NCI-H2029 (cell line): Measurements from ENCODE around the gene AMOTL2.

Experiments
- DNase-seq: peaks from one replicate; lab custom pipeline; 2025; lab: John Stamatoyannopoulos, UW

Gene AMOTL2

DNA sequence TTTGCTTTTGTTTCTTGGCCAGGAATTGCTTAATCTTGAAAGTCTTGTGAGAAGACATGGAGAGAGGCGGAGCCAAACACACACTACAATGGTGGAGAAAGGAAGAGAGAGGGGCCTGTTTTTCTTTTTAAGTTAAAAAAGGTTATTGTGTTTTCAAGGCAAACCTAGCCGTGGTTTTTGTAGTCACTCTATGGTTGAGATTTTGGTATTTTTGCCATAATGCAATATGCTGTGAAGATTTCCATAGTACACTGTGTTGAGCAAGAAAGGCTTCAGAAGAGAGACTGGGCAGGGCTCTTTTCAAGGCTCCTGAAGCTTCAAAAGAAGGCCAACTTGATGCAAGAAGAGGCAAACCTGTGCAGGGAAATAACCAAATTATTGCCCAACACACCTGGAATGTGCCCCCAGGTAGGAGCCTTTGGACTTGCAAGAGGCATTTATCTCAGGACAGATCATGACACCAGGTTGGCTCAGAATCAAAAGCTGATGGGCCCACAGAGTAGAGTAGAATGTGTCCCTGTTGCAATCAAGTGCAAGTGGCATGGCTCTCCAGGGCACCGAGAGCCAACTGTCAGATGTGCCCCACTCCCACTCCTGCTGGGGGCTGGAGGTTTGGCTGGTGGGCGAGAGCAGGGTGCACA is 22.1 kb downstream of the AMOTL2 start:
- no peak for DNase-seq

DNA sequence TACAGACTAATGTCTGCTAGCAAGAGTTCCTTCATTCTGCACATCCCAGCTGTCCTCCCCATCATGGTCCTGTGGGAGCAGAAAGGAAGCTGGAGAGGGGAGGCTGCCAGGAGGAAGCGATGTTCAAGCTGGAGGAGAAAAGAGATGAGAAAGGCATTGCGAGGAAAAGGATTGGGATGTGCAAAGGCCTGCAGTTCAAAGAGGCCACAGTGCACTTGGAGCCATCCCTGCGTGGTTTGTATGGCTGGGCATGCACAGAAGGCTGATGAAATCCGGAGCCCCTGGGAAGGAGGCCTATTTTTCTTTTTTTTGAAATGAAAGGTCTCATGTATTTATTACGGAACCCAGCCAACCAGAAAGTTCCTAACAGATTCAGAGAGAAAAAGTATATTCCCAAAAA is 22.8 kb downstream of the AMOTL2 start:
- no peak for DNase-seq

DNA sequence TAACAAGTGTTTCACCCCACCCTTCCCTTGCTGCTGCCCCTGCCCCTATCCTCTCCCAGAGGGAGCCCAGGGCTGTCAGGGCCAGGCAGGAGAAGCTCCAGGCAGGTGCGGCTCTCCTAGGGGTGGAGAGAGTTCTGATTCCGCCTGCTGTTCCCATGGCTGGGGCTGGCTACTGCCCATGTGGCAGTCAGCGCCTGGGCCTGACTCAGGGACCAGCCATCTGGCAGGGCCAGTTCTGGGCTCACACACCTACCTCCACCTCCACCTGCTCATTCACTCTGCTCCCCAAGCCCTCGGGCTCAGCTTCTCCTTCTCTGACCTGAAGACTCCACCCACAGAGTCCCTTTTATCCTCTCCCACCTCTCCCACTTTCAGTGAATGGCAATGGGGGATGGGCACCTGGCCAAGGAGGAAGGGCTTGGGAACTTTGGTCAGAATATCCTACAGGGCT is 23.4 kb downstream of the AMOTL2 start:
- no peak for DNase-seq

DNA sequence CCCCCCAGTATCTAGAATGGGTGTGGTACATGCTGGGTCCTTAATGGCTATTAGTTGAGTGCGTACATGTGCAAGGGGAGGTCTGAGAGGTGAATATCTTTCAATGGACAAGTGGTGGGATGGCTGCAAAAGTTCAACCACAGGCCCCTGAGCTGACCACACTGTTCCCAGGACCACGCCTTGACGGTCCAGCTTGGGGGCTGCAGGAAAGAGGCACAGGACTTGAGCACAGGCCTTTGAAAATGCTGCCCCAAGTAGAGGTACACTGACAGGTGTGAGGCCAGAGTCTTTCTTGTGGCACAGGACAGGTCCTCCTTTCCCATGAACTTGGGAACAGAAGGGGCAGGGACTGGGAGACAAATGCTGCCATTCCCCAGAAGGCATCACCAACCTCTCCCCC is 24.0 kb downstream of the AMOTL2 start:
- DNase-seq = no peak

DNA sequence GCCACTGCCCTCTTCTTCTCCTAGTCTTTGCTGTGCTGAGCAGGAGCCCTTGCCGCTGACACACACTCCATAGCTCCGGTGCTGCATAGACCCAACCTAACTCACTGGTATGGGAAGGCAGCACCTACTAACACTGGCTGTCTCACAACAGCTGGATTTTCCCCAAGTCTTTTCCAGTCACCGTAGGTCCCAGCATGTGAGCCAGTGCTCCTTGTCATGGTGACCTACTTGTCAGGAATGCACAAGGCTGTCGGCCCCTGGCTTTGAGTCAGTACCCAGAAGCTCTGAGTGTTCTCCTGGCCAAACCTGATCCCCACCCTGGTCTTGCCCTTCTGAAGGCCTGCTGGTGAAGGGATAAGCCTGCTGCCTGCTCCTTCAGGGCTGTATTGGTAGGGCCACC is 25.7 kb downstream of the AMOTL2 start:
- DNase-seq = no peak

DNA sequence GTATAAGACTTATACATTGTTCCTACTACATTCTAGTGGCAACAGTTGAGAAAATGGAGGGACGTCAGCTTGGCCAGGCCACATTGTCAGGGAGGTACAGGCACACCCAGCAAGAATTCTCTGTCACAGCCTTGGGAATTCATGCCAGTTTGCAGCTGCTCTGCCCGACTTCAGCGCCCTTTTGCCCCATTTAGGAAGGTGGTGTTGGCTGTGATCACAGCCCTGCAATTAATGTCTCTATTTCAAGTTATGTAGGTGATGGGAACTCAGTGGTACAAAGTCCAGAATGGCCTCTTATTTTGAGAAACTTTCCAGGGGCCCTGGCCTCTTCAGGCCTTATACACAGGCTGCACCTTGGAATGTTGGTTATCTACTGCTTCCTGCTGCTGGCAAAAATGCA is 26.7 kb downstream of the AMOTL2 start:
- DNase-seq = no peak

DNA sequence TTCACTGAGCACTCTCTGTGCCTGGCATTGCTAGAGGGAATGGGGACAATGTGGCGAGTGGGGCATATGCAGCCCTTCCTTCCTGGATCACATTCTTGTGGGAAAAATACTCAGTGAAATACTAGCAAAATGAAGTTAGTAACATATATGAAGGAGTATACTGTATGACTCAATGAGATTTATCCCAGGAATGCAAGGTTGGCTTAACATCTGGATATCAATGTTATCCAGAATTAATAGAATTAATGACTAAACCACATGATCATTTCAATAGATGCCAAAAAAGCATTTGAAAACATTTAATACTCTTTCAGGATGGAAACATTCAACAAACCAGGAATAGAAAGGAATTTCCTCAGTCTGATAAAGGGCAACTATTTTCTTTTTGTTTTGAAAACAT is 27.5 kb downstream of the AMOTL2 start:
- DNase-seq = no peak

DNA sequence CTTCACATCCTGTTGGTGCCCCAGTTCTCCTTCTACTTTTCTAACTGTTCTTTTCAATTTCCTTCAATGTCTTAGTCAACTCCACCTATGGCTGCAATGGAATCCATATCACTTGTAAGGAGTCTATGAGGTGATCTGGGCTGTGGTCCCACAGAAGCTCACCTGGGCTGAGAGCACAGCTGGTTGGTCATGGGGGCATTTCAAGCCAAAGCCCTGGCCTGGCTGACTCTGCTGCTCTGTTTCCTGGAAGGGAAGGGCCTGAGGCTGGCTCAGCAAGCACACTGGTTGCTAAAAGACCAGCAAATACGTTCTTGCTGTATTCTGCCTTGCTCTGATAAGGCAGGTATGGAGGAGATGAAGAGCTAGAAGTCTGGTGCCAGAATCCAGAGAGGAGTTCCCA is 29.0 kb downstream of the AMOTL2 start:
- no peak for DNase-seq

DNA sequence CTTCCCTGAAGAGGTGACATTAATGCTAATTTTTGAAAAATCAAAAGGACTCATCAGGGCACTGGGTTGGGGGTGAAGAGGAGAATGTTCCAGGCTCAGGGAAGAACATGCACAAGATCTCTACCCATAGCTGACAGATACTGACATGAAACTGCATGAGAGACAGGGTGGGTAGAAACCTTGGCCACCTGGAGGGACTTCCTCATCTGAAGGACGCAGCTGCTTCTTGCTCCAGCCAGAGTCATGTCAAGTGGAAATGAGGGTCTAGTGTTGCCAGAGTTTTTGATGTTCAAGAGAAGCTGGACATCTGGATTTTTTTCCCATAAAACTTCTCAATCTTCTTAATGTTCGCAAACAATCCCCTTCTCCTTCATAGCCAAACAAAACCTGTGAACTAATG is 29.7 kb downstream of the AMOTL2 start:
- no peak for DNase-seq

DNA sequence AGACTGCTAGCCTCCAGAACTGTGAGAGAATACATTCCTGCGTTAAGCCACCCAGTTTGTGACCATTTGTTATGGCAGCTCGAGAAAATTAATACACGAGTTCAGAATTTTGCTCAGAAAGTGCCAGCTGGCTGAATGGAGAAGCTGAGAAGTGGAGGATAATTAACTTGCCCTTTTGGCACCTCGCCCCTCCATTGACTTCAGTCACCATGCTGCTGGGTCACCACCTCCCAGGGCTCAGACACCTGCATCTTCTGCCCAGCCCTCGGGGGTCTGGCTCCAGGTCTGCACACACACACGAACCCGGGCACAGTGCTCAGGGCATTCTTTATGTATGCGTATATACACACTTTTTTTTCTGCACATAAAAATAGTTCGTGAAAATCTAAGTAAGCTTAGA is 32.0 kb downstream of the AMOTL2 start:
- DNase-seq = no peak

DNA sequence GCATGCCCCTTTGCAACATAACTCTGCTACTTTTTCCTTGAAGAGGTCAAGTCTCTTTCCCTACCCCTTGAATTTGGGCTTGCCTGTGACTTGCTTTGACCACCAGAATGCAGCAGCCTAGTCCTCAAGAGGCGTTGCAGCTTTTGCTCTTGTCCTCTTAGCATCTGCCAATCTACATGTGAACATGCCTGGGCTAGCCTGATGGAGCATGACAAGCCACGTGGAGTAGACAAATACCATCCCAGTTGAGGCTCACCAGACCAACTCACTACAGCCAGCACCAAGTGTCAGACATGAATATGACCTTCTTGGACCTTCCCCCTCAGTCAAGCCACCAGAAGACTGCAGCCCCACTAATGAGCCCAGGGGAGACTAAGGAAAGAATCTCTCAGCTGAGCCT is 32.9 kb downstream of the AMOTL2 start:
- DNase-seq = no peak

DNA sequence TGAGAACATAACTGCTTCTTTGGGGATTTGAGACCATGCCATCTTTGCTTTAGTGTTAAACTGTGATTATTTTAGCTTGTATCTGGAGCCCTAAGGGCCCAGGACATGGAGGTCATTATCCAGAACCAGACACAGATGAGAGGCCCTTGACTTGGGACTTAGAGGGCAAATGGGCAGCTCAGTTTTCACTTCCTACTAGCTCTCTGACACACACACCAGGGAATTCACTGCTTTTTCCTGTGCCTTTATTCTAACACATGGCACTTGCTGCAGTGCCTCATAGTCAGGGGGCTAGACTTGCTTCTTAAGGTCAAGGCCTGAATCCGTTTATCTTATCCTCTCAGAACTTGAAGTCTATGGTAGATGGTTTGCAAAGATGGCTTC is 33.3 kb downstream of the AMOTL2 start:
- no peak for DNase-seq

DNA sequence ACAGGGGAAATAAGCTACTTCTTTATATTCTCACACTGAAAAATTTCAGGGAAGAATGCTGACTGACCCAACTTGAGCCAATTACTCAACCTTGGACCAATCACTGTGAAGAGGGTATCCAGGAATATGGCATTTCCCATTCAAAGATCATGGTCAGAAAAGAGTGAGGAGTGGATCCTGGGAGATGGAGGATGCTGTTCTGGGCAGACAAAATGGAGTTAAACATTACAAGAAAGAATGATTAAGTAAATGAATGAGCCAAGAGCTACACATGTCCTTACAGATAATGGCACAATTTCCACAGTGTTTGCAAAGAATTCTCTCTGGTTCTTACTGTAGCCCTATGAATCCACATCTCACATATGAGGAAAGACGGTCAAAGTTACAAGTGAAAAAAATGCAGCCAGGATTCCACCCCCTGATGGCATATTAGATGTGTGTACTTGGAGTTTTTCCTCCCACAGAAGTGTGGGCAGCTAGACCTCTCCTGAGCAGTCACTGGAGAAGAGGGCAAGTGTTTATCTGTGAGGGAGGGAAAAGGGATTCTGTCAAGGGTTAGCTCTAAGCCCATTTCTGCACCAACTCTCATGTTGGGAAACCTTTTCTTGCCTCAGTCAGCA is 33.8 kb downstream of the AMOTL2 start:
- no peak for DNase-seq

DNA sequence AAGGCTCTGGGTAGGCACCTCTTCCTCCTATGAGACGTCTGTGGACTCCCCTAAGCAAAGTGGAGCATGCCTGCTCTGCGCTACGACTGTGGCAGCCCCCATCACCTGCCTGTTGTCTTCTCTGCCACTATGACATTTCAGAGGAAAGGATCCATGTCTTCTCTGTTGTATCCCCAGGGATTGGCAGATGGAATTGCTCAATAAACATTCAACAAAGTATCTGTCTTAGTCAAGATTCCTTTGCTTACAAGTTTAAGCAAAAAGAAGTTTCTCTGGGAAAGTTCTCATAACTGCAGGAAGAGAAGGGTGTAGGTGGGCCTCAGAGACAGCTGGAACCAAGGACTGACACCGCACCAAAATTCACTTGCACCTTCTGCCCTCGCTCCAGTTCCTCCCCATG is 34.3 kb downstream of the AMOTL2 start:
- DNase-seq = no peak

DNA sequence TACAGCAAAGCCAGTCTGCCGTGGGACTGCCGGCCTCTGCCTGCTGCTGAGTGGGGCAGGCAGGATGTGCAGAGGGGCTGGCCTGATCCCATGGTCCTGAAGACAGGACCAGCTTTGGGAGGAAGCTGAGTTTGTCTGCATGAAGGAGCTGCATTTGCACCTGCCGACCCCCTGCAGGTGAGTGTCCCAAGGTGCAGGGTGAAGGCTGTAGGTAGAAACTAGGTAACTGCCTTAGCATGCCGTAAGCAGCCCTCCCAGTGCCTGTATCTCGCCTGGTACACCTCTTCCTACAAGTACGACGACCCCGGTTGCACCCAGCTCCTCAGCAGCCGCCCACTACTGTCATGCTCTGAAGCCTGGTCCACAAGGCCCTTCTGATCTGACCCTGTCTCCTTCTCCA is 34.9 kb downstream of the AMOTL2 start:
- DNase-seq = no peak

DNA sequence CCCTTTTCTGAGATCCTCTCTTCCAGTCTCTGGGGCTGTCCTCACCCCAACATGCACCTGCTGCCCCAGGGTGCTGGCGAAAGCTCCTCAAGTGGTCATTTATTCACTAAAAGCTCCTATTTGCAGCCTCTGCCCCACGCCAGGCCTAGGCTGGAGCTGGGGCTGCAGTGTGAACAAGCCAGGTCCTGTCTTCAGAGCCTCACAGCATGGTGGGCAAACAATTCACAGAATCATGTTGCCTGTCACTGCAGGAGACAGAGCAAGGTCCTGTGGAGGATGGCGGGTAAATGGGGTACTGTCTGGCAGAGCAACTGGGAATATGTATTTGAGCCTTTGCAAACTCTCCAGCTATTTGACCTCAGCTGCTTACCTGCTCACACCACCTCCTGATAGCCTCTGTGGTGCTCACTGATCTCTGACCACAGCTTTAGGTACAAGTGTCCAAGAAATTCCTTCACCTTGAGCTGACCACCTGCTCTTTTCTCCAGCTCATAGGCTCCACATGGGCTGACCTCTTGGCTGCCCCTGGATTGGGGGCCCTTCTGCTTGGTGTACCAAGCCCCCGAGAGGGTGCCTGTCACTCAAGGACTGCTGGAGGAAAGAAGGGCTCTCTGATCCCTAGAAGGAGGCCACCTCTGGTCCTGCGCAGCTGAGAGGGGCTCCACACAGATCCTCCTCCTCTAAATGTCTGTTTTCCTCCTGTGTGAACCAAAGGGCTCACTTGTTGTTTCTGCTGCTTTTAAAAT is 35.6 kb downstream of the AMOTL2 start:
- DNase-seq = no peak

DNA sequence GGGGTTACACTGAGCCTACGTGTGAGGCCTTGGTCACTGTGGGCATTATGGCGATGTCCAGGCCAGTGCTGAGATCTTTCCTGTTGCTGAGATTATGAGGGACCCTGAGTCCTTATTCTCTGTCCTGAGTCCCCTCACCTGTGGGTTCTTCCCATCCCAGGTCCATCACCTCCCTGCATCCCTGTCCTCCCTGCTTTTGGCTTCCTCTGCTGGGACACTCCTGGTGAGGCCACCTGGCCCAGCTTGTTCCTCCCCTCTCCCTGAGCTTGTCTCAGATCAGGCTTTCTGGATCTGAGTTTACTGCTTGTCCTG is 36.1 kb downstream of the AMOTL2 start:
- no peak for DNase-seq

DNA sequence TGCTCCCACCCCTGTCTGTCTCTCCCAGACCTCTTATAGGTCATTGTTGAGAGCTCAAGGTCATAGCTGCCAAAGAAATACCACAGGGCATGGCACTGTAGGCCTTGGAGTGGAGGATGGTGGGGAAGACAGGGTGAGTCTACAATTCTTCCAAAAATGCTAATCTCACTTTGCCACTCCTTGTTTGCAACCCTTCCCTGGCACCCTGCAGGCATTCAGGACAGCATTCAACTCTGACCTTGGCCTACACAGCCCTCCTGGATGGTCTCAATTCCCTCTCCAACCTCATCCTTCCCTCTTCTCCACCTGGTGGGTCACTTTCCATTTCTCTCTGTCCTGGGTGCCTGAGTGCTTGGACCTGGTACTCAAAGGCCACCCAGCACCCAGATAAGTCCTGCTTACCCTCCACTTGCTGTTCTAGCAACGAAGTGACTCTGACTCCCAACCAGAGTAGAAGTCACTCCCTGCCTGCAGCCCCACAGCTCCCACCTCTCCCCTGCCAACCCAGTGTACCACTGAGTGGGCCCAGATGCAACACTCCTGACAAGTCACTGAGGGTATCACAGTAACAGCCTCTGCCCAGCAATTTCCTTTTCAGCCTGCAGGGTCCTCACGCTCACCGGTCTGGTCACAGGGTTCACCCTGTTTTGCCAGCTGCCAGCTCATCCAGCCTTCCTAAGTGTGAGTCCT is 36.6 kb downstream of the AMOTL2 start:
- no peak for DNase-seq

DNA sequence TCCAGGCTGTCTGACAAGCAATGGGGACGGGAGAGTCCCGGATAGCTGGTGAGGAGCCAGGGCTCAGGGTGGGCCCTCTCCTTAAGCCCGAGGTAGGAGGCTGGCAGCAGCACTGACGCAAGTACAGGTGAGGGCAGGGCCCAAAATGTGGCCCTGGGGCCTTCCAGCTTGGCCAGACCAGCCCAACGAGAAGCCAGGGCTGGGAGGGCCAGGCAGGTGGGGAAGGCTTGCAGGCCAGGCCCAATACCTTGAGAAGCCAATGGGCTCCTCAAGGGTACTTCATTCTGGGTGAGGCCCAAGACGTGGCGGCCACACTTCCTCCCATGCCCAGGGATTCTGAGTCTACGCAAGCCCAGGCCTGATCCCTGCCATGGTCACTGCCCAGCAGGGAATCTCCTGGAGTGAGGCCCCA is 37.2 kb downstream of the AMOTL2 start:
- no peak for DNase-seq

DNA sequence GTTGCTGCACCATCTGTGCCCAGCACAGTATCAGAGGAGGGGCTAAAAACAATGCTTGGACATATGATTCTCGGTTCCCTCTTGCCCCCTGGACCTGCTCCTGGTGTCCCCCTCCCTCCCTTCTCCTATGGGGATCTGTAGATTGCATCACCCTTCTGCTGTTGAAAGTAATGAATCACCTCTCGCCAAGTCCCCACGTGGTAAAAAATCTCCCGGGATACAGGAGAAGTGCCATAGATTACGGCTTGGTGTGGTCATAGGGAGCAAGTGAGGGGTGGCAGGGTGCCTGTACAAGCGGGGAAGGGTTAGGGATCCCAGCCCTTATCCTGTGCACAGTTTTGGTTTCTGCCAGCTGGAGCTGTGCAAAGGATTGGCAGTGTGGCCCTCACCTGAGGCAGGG is 37.7 kb downstream of the AMOTL2 start:
- DNase-seq = no peak

DNA sequence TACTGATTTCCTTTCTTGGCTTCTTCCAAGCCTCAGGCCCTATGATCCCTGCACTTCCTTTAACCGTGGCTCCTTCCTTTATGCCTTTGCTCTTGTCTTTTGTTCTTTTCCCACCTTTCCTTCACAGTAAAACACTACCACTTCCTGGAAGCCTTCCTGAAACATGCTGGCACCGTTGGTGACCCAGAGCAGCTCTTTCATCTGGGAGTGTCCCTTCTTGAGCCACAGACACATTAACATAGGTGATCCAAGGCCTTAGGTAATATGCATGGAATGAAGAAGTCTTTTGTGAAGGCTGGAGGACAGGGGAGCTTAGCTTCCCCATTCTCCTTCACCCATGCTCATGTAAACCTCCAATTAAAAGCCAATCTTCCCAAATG is 39.4 kb downstream of the AMOTL2 start:
- no peak for DNase-seq

DNA sequence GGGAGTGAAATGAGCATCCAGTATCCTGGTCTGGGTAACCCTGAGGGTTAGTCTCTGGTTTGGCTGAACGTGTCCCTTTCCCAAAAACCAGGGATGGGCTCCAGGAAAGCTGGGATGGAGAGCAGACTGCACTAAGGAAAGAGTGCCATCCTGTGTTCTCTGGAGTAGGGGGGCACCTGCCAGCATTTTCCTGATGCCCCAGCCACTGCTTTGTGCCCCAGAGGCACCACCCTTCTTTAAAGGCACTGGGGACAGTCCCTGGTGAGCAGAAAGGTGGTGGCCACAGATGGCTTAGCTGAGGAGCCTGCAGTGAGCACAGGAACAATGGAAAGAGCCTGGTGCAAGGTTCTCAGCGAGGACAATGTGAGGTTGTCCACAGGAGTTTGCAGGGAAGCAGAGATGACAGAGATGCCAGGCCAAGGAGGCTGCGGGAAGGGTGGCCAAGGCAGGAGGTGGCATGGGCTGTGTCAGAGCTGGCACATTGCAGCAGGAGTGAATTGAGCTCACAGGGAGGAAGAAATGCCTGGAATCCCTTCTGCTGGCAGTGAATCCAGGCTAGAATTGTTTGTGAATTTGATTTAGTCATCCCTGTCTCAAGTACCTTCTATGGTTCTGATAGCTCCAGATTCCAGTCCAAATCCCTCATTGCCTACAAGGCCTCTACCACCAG is 39.9 kb downstream of the AMOTL2 start:
- DNase-seq = no peak
